ENCODE results near the gene DHCR24.
A peak's percentile ranks its signal among the peaks of the same experiment; 100 is the strongest.
"Not testable (repeated sequence)": the region's sequence is repeated elsewhere in the genome, so short reads cannot be mapped to it uniquely, and the experiment has no call there.

The DHCR24 gene

GRCh38 chr1:54886724-54887664 is at the start of gene DHCR24:
DHCR24 (minus strand) TSS chr1:54887195; CDS start chr1:54887119, 76 bp downstream.
- peak; percentile 91 for DNase-seq

DNA sequence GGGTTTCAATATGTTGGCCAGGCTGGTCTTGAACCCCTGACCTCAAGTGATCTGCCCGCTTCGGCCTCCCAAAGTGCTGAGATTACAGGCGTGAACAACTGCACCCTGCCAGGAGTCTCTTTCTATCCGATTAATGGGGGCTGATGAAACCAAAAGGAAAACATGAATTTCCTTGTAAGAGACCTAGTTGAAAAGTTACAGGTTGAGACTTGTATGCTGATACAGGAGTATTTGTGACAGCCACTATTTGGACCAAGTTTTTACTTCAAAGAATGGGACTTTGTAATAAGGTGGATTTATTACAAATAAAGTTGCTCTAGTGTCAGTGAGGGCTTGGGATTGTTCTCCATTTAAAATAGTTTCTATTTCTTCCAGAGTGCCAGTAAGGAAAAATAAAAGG is 49.8 kb upstream of the DHCR24 start:
- DNase-seq = no peak

GRCh38 chr1:54934869-54935268 is 47.9 kb upstream of the DHCR24 start:
- DNase-seq = no peak

DNA sequence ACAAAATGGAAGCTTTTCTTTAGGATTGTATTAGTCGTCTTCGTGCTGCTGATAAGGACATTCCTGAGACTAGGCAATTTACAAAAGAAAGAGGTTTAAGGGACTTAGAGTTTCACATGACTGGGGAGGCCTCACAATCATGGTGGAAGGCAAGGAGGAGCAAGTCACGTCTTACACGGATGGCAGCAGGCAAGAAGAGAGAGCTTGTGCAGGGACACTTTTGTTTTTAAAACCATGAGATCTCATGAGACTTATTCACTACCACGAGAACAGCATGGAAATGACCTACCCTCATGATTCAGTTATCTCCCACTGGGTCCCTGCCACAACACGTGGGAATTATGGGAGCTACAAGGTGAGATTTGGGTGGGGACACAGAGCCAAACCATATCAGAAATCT is 47.1 kb upstream of the DHCR24 start:
- not testable (repeated sequence) for DNase-seq

- no peak for DNase-seq
Observed at GRCh38 chr1:54931275-54931840, 44.4 kb upstream of the DHCR24 start.

DNA sequence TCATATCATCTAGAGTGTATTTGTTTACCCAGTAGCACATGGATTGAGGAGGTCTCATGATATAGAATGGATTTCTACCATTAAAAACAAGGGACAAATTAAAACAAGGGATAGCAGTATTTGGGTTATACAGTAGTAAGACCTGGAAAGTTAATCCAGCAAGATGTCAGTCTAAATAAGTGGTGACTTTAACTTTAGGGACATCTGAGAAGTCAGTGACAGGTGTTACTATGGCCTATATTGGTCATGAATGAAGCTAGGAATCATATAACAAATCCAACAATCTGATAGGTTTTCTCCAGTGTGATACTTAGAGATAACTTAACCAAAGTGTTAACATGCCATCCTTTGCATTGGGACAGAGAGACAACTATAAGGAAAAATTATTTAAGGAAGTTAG is 42.7 kb upstream of the DHCR24 start:
- no peak for DNase-seq

DNA sequence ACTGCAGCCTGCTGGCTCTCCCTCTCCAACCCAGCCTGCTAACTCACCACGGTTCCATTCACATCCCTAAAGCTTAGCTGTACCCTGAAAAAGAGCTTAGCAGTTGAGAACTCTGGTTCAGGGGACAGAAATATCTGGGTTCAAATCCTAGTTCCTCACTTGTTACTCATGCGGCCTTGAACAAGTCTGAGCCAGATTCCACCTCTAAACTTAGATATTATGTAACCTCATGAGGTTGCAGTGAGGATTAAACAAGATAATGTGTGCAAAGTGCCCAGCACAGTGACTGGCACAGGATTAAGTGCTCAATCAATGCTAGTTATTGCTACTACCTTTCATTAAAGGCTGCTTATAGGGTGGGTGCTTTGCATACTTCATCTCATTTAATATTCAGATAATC is 41.3 kb upstream of the DHCR24 start:
- no peak for DNase-seq

DNA sequence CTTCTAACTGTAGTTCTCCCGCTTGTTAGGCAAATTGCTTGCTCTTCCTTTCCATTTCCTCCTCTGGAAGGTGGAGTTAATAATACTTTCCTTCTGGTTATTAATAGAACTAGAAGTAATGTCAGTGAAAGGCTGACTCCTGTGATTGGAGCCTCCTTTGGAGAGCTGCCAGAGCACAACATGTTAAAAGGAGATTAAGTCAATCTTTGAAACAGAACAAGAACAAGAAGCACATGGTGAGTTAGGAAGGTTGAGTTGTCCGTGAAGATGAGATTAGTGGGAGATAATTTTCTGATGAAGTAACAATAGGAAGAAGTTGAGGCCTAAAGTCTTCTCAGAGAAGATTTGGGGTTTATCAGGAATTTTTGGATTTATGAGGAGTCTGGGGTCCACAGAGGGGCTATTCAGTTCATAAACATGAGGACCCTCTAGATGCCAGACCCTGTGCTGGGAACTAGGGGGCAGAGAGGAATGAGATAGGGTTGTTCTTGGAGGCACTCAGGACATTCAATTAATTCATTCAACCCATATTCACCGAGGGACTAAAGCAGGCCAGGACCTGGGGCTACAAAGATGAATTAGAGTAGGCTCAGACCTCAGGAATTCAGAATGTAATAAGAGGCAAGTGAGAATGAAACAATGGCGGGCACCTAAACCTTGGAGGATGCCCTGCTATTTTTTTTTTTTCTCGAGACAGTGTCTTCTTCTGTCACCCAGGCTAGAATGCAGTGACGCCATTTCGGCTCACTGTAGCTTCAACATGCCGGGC is 40.7 kb upstream of the DHCR24 start:
- DNase-seq = peak; percentile 27

DNA sequence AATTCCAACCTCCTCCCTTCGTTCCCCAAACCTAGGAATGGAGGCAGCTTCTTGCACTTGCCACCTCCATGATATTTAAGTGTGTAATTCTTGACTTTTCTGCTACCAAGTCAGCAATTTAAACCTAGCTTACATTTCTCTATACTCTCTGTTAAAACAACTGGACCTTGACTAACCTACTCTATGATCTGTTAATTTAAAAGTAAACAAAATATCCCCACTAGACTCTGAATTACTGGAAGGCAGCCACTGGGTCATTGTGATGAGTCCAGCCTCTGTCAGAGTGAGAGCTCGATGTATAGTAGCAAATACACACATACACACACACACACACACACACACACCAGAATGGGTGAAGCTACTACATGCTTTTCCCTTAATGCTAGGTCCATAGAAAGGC is 40.0 kb upstream of the DHCR24 start:
- DNase-seq = no peak

- DNase-seq = no peak
Observed at GRCh38 chr1:54922921-54923421, 36.0 kb upstream of the DHCR24 start.

- no peak for DNase-seq
Observed at GRCh38 chr1:54922040-54922761, 35.2 kb upstream of the DHCR24 start.

DNA sequence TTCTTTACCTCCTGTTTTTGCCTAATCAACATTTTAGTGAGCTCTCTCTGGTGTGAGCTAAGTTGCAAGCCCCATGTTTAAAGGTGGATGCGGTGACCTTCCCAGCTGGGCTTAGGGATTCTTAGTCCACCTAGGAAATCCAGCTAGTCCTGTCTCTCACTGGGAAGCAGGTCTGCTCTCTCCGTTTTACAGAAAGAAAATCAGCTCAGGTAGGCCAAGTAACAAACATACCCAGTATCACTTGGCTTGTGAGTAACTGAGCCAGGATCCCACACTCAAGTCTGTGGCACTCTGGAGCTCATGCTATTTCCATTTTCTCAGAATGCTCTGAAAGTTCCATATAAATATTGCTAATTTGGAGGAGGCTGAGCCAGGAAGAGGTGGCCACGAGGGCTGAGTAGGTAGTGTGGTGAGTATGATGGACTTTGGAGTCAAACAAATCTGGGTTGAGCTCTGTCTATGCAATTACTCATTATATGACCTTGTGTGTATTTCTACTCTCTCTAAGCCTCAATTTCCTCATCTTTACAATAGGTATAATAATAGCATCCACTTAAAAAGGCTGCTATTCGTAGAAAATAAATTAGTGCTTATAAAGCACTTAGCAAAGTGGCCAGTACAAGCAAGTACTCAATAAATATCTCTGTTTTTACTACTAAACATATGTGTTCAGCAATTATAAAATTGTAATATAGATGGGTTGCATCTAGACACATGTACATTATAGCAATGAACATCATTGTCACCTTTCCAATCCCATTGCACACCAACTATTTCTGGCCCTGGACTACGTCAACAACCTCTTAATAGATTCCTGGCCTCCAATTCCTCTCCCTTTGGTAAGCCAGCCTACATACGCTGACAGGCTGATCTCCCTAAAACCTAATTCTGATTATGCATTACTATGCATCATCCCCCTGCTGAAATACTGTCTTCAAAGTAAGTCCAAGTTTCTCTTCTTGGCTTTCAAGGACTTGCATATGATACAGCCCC is 32.7 kb upstream of the DHCR24 start:
- no peak for DNase-seq

DNA sequence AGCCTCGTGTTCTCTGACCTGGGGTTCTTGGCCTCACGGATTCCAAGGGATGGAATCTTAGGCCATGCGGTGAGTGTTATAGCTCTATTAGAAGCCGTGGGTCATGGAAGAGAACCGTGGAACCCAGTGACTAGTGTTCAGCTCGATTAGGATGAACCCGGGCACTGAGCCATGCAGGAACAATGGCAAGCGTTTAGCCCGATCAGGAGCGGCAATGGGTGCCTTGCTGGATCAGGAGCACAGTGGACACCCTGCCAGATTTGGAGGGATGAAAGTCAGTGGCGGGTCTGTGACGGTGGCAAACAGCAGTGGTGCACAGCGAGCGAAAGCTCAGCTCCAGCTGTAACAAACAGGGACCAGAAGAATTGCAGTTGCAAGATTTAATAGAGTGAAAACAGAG is 24.1 kb upstream of the DHCR24 start:
- DNase-seq = not testable (repeated sequence)

DNA sequence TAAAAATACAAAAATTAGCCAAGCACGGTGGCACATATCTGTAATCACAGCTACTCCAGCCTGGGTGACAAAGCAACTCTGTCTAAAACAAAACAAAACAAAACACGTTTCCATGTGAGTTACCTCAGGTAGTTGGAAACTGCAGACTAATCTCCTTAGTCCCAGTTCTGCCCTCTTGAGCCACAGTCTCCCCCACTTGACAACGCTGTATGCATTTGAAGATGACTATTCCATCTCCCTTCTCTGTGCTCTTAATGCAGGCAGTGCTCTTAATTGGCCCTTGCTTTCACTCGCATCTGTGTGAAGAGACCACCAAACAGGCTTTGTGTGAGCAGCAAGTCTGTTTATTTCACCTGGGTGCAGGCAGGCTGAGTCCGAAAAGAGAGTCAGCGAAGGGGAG is 19.6 kb upstream of the DHCR24 start:
- DNase-seq = no peak

- no peak for DNase-seq
Observed at GRCh38 chr1:54904476-54905048, 17.6 kb upstream of the DHCR24 start.

DNA sequence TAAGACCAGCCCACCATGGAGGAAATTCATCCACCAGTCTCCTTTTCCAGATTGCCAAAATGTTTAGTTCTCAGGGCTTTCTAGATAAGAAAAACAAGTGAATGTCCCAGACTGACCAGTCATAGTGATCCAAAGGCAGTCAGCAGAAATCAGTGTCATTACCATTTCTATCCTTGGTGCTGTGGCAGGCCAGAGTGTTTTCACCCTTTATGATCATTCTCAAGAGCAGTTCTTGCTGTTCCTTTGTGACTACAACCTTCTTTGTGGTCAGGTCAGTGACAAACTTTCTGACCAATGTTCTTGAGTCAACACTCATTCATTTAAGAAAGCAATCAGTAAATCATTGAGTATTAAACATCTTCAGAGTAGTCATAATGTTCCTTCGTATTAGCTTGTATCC is 7.3 kb upstream of the DHCR24 start:
- DNase-seq = no peak

- no peak for DNase-seq
Observed at GRCh38 chr1:54892586-54892985, 5.6 kb upstream of the DHCR24 start.

GRCh38 chr1:54889132-54889725 is 2.2 kb upstream of the DHCR24 start:
- no peak for DNase-seq

DNA sequence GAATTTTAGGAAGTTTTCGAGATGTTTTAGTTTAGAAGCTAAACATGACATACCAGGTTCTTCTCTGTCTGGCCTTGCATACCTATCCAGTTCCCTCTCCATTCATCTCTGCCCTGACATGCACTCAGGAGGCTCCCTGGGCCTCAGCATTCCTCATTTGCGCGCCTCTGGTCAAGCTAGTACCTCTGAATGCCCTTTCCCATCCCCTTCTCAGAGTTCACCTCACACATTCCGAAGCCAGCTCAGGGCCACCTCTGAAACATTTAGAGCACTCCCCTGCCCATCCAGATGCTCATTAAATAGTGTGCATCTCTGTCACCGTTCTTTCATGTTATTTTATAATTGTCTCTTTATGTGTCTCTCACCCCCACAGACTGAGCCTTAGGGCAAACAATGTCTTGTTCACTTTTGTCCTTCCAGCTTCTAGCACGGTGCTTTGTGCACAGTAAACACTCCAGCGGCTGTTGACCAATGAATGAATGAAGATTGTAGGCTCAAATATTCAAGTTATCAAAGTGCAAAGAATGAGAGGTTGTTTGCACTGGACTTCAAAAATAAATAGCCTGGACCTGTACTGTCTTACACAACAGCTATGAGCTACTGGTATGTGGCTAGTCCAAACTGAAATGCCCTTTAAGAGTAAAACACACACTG is 1.2 kb upstream of the DHCR24 start:
- no peak for DNase-seq

- peak; percentile 28 for DNase-seq
Observed at GRCh38 chr1:54887665-54888071, 673 bp upstream of the DHCR24 start.
